Gastroesophageal sphincter (tissue), 4 donors: ENCODE measurements around the gene C6orf89. TPM values are rescaled to one million over a fixed set of nuclear protein-coding genes. Genes with fewer than 3 reads are reported as not detected.
A peak's percentile ranks its signal among the peaks of the same experiment; 100 is the strongest.

Experiments used
- ATAC-seq: fragments of 150-250 bp; one replicate; pipeline ENCODE4 v1.9.1; 2016; ENCODE audit warnings: mild to moderate bottlenecking, moderate library complexity
- H3K27ac ChIP-seq, 4 donors: fragments of 200-600 bp; sonication (generic) in 3 of 4; 1 replicate in 3 of 4; 2 replicates in 1 of 4; pipeline ENCODE4 v1.5.1; 2016 to 2019
- H3K27me3 ChIP-seq: fragments of 200-600 bp; sonication (generic); one replicate; pipeline ENCODE4 v1.5.1; 2019
- H3K36me3 ChIP-seq, 2 donors: fragments of 200-600 bp; sonication (generic); one replicate each; pipeline ENCODE4 v1.5.1; 2019; ENCODE audit warnings: control low read depth in 1 of 2
- H3K4me1 ChIP-seq, 3 donors: fragments of 200-600 bp; sonication (generic); 1 replicate in 2 of 3; 2 replicates in 1 of 3; pipeline ENCODE4 v1.5.1; 2016 to 2019; ENCODE audit warnings: control low read depth in 2 of 3
- H3K4me3 ChIP-seq, 2 donors: fragments of 200-600 bp; sonication (generic); one replicate each; pipeline ENCODE4 v1.5.1; 2019; ENCODE audit warnings: mild to moderate bottlenecking in 1 of 2, moderate library complexity in 1 of 2
- H3K9me3 ChIP-seq, 3 donors: fragments of 200-600 bp; sonication (generic); one replicate each; pipeline ENCODE4 v1.5.1; 2017 to 2019; ENCODE audit warnings: control low read depth in 2 of 3
- CTCF ChIP-seq, 4 experiments: fragments of 200-600 bp in 2 of 4; fragments of 450-650 bp in 2 of 4; sonication (generic) in 1 of 4; IDR thresholded peaks; one replicate each; pipeline ENCODE4 v1.5.1; 2017 to 2019; ENCODE audit warnings: antibody characterized with exemption in 4 of 4, mild to moderate bottlenecking in 2 of 4, moderate library complexity in 2 of 4
- EP300 ChIP-seq: sonication (generic); formaldehyde crosslinking; IDR thresholded peaks from one replicate; pipeline ENCODE4 v1.6.1; 2017; ENCODE audit warnings: antibody characterized with exemption, mild to moderate bottlenecking
- POLR2A ChIP-seq, 2 donors: fragments of 450-650 bp; IDR thresholded peaks; one replicate each; pipeline ENCODE4 v1.6.1; 2017; ENCODE audit warnings: antibody characterized with exemption in 2 of 2, mild to moderate bottlenecking in 2 of 2, moderate library complexity in 1 of 2
- POLR2AphosphoS5 ChIP-seq: sonication (generic); formaldehyde crosslinking; IDR thresholded peaks from one replicate; pipeline ENCODE4 v1.6.1; 2017; ENCODE audit warnings: antibody characterized with exemption
- WGBS, 2 donors: methylation state at CpG; one replicate each; pipeline ENCODE4 v1.1.5; 2018; ENCODE audit warnings: low coverage in 1 of 2; 5-methylcytosine and 5-hydroxymethylcytosine counted together
- total RNA-seq, 4 donors: library from RNA; depleted of rRNA; stranded (reverse); fragments of >200 nt; gene quantifications; one replicate each; pipeline ENCODE4 v1.1.0, GENCODE V29; 2016

The C6orf89 gene
- total RNA-seq: 10 to 100 TPM; 62.1 to 73.8 (median 69.8) TPM

- Histone ChIP-seq H3K4me1 (peaks cover 0 to 49% (median 12%) of the 10 kb centered on the region in 3 donors), H3K9me3 (no peaks in the 10 kb centered on the region), H3K4me3 (peak within 1 kb of the TSS; percentile 75 to 93), H3K36me3 (no peaks in the 10 kb centered on the region), H3K27ac (peak within 1 kb of the TSS; percentile 82 to 92 (median 88)), H3K27me3 (no peaks in the 10 kb centered on the region)
- WGBS, 2 donors: 3 to 5% methylated on average over 20 to 25 of the region's 48 CpGs
- no peak for TF ChIP-seq EP300
- TF ChIP-seq POLR2AphosphoS5: peak; percentile 83
- TF ChIP-seq CTCF (IDR thresholded peaks at IDR 0.05): peak; percentile 81 to 96 (median 92)
- peak; percentile 73 to 87 for TF ChIP-seq POLR2A (IDR thresholded peaks at IDR 0.05)
- peak; percentile 100 for ATAC-seq
These were observed at the start of gene C6orf89 for GRCh38 chr6:36885461-36886401. Gene C6orf89 (plus strand): TSS chr6:36885952. CDS start chr6:36899445, 13,493 bp downstream.

GRCh38 chr6:36836111-36837021 is 49.4 kb upstream of the C6orf89 start:
- Histone ChIP-seq H3K4me3 (no peak overlapping the region), H3K36me3 (no peaks in the 10 kb centered on the region), H3K27ac (no peak overlapping the region), H3K27me3 (peaks cover 8% of the 10 kb centered on the region), H3K4me1 (peaks cover 0 to 27% (median 18%) of the 10 kb centered on the region in 3 donors), H3K9me3 (no peaks in the 10 kb centered on the region)
- ATAC-seq: no peak
- TF ChIP-seq POLR2AphosphoS5 (no peak), EP300 (no peak), CTCF (IDR thresholded peaks at IDR 0.05) (no peak), POLR2A (IDR thresholded peaks at IDR 0.05) (no peak)
- WGBS, 2 donors: no CpG with 5 or more reads among the region's 3 CpGs

GRCh38 chr6:36837022-36837339 is 48.8 kb upstream of the C6orf89 start:
- no peaks in the 10 kb centered on the region for H3K9me3 ChIP-seq
- H3K4me1 ChIP-seq: peaks cover 0 to 31% (median 18%) of the 10 kb centered on the region in 3 donors
- no peaks in the 10 kb centered on the region for H3K36me3 ChIP-seq
- ATAC-seq: no peak
- H3K4me3 ChIP-seq: no peak overlapping the region
- whole genome bisulfite sequencing, 2 donors: 80% methylated on average over 2 of the region's 2 CpGs; no CpG with 5 or more reads in 1 of the 2 donors
- H3K27me3 ChIP-seq: peaks cover 8% of the 10 kb centered on the region
- no peak for TF ChIP-seq EP300
- TF ChIP-seq POLR2AphosphoS5: no peak
- H3K27ac ChIP-seq: no peak overlapping the region

GRCh38 chr6:36837686-36838085 is 48.1 kb upstream of the C6orf89 start:
- TF ChIP-seq CTCF (IDR thresholded peaks at IDR 0.05) (no peak), POLR2A (IDR thresholded peaks at IDR 0.05) (no peak), EP300 (no peak)
- WGBS, 2 donors: 86 to 100% methylated on average over 3 to 4 of the region's 6 CpGs
- ATAC-seq: no peak
- Histone ChIP-seq H3K4me3 (no peak overlapping the region), H3K27ac (no peak overlapping the region), H3K4me1 (peaks cover 0 to 31% (median 18%) of the 10 kb centered on the region in 3 donors), H3K9me3 (no peaks in the 10 kb centered on the region), H3K36me3 (no peaks in the 10 kb centered on the region), H3K27me3 (peaks cover 8% of the 10 kb centered on the region)
